Omental fat pad (tissue), 4 donors: ENCODE data around the gene TANGO6. TPM values are rescaled to one million over a fixed set of nuclear protein-coding genes. Genes with fewer than 3 reads are reported as not detected.

Experiments used
- ATAC-seq: fragments of 150-250 bp; one replicate; pipeline ENCODE4 v1.9.1; 2016; ENCODE audit warnings: mild to moderate bottlenecking, moderate library complexity; ENCODE audit not compliant: low FRiP score
- DNase-seq: peaks from one replicate; pipeline ENCODE4 v3.0.0-alpha.2; 2019; ENCODE audit warnings: low spot score
- total RNA-seq, 4 donors: library from RNA; depleted of rRNA; stranded (reverse); fragments of >200 nt; gene quantifications; one replicate each; pipeline ENCODE4 v1.1.0, GENCODE V29; 2016
- TF ChIP-seq, protein P1 (sequence below), 3 donors: fragments of 450-650 bp; IDR thresholded peaks; one replicate each; pipeline ENCODE4 v1.5.1; 2016 to 2017; ENCODE audit warnings: antibody characterized with exemption in 3 of 3, mild to moderate bottlenecking in 3 of 3, moderate library complexity in 2 of 3

TANGO6 gene
- total RNA-seq, 4 donors from 2014 or later, result 15.1 to 26.2 (median 19.8) TPM

DNA sequence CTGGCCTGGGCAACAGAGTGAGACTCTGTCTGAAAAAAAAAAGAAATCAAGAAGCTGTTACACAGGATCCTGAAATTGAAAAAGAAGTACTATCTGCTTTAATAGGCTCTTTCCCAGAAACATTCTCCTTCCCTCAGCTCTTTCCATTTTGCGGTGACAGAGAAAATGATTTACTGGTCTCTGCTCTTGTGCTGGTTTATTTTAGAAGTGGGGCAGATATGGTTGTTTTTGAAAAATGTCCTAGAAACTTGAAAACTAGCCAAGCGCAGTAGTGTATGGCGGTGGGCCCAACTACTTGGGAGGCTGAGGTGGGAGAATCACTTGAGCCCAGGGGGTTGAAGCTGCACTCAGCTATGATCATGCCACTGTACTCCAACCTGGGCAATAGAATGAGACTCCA, 28.8 kb upstream of the TANGO6 start:
- DNase-seq (no peak), ATAC-seq (no peak)
- TF ChIP-seq, protein P1, sequence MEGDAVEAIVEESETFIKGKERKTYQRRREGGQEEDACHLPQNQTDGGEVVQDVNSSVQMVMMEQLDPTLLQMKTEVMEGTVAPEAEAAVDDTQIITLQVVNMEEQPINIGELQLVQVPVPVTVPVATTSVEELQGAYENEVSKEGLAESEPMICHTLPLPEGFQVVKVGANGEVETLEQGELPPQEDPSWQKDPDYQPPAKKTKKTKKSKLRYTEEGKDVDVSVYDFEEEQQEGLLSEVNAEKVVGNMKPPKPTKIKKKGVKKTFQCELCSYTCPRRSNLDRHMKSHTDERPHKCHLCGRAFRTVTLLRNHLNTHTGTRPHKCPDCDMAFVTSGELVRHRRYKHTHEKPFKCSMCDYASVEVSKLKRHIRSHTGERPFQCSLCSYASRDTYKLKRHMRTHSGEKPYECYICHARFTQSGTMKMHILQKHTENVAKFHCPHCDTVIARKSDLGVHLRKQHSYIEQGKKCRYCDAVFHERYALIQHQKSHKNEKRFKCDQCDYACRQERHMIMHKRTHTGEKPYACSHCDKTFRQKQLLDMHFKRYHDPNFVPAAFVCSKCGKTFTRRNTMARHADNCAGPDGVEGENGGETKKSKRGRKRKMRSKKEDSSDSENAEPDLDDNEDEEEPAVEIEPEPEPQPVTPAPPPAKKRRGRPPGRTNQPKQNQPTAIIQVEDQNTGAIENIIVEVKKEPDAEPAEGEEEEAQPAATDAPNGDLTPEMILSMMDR (IDR thresholded peaks at IDR 0.05), result no peak

DNA sequence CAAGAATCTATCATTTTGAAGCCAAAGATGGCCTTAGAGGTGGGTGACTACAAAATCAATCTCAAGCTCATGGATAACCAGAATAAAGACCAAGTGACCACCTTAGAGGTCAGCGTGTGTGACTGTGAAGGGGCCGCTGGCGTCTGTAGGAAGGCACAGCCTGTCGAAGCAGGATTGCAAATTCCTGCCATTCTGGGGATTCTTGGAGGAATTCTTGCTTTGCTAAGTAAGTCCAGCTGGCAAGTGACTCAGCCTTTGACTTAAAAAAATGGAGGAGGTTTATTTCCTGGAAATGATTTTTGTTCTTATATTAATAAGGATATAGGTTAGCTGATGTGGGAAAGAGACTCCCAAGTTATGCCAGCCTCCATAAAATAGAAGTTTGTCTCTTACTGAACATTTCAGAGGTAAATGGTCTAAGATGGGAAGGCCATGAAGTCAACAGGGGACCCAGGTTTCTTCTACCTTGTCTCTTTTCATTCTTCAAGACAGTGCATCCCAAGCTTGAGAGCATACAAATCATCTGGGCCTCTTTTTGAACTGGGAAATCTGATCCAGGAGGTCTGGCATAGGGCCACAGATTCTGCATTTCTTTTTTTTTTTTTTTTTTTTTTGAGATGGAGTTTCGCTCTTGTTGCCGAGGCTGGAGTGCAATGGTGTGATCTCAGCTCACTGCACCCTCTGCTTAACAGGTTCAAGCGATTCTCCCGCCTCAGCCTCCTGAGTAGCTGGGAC, 19.8 kb upstream of the TANGO6 start:
- TF ChIP-seq, protein P1 (IDR thresholded peaks at IDR 0.05), result no peak
- DNase-seq, result no peak
- ATAC-seq, result peak; percentile 72

DNA sequence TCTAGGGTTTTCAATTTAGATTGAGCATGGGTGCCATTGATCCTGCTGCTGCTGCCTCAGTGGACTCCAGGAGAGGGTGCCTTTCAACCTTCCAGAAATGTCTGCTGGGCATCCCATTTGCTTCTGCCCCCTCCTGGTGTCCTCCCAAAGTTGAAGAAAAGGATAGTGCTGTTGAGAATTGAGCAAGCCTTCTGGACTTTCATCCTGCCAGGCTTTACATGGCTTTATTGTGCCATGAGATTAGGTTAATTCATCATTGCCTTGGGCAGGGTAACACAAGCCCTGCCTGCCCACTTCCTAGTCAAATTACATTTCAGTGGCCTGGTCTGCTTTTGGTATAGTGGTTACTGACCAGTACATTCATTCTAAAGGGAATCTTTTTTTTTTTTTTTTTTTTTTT, 17.9 kb upstream of the TANGO6 start:
- DNase-seq, result no peak
- ATAC-seq, result no peak
- TF ChIP-seq, protein P1 (IDR thresholded peaks at IDR 0.05), result no peak

DNA sequence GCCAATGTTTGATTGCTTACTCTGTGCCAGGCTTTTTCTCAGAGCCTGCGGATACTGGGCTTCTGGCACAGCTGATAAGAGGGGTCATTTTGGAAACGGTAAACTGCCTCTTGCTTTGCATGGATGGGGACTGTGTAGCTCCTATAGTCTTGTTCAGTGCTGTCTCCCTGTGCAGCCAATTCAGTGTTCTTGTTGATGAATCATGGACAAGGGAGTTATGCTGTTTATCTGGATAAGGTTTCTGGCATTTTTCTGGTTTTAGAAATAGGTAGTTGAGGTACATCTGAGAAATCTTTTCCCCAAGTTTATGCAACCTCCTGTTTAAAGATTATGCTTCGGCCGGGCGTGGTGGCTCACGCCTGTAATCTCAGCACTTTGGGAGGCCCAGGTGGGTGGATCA, 16.7 kb upstream of the TANGO6 start:
- no peak for DNase-seq
- no peak for ATAC-seq
- TF ChIP-seq, protein P1 (IDR thresholded peaks at IDR 0.05), result no peak

DNA sequence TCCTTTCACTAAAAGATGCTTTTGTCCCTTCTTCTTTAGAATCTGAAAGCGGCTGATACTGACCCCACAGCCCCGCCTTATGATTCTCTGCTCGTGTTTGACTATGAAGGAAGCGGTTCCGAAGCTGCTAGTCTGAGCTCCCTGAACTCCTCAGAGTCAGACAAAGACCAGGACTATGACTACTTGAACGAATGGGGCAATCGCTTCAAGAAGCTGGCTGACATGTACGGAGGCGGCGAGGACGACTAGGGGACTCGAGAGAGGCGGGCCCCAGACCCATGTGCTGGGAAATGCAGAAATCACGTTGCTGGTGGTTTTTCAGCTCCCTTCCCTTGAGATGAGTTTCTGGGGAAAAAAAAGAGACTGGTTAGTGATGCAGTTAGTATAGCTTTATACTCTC, 10.1 kb upstream of the TANGO6 start:
- DNase-seq, result no peak

DNA sequence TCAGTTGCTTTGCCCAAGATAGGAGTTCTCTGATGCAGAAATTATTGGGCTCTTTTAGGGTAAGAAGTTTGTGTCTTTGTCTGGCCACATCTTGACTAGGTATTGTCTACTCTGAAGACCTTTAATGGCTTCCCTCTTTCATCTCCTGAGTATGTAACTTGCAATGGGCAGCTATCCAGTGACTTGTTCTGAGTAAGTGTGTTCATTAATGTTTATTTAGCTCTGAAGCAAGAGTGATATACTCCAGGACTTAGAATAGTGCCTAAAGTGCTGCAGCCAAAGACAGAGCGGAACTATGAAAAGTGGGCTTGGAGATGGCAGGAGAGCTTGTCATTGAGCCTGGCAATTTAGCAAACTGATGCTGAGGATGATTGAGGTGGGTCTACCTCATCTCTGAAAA, 8.8 kb upstream of the TANGO6 start:
- TF ChIP-seq, protein P1 (IDR thresholded peaks at IDR 0.05), result no peak
- DNase-seq (no peak), ATAC-seq (no peak)

More for the DNA sequence above, 10.1 kb upstream of the TANGO6 start:
- TF ChIP-seq, protein P1 (IDR thresholded peaks at IDR 0.05), result no peak
- ATAC-seq, result no peak

DNA sequence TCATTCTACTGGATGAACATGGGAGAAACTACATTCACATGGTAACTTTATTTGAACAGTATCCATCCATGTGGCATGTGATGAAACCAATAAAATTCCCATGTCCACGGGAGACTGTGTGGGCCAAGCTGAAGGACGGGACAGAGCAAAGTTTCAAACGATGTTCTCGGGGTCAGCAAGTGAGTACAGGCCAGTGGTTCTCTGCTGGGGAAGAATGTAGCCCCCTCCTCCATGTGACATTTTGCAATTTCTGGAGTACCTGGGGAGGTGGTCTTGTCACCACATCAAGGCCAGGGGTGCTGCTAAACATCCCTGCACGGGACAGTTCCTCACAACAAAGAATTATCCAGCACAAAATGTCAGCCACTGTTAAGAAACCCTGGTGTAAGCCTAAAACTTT, 7.4 kb upstream of the TANGO6 start:
- DNase-seq (no peak), ATAC-seq (no peak)
- TF ChIP-seq, protein P1 (IDR thresholded peaks at IDR 0.05), result no peak
